RWPE2 (cell line): Measurements from ENCODE around the gene POC1B.
A peak's percentile ranks its signal among the peaks of the same experiment; 100 is the strongest.

Source experiments
- ATAC-seq: fragments of 200-7000 bp; cut with Tn5 transposase; 3 replicates; pipeline ENCODE4 v1.9.1; 2021; ENCODE audit warnings: low read depth
- DNase-seq: peaks from one replicate; pipeline ENCODE4 v3.0.0-alpha.2; 2020; ENCODE audit warnings: low spot score
- H3K27ac ChIP-seq: fragments of 450-650 bp; 2 replicates; pipeline ENCODE4 v1.5.1; 2017; ENCODE audit warnings: mild to moderate bottlenecking; ENCODE audit not compliant: poor library complexity, severe bottlenecking
- H3K27me3 ChIP-seq: fragments of 250-450 bp; sonication (Bioruptor Pico); 2 replicates; pipeline ENCODE4 v1.5.1; 2021; ENCODE audit warnings: mild to moderate bottlenecking, moderate library complexity; ENCODE audit not compliant: insufficient read depth, poor library complexity, severe bottlenecking
- H3K36me3 ChIP-seq: fragments of 250-450 bp; sonication (Bioruptor Pico); 2 replicates; pipeline ENCODE4 v1.5.1; 2020; ENCODE audit warnings: low read depth, mild to moderate bottlenecking, moderate library complexity
- H3K4me1 ChIP-seq: fragments of 250-450 bp; sonication (Bioruptor Pico); 2 replicates; pipeline ENCODE4 v1.5.1; 2021; ENCODE audit warnings: mild to moderate bottlenecking, moderate library complexity; ENCODE audit not compliant: insufficient read depth, poor library complexity, severe bottlenecking
- H3K4me3 ChIP-seq: fragments of 250-450 bp; sonication (Bioruptor Pico); 2 replicates; pipeline ENCODE4 v1.5.1; 2021; ENCODE audit warnings: mild to moderate bottlenecking, moderate library complexity; ENCODE audit not compliant: severe bottlenecking
- H3K9me3 ChIP-seq: fragments of 250-450 bp; sonication (Bioruptor Pico); 2 replicates; pipeline ENCODE4 v1.5.1; 2021; ENCODE audit warnings: mild to moderate bottlenecking, moderate library complexity; ENCODE audit not compliant: severe bottlenecking
- CTCF ChIP-seq: fragments of 450-650 bp; IDR thresholded peaks from one replicate; pipeline ENCODE4 v1.5.1; 2017; ENCODE audit warnings: mild to moderate bottlenecking, moderate library complexity; ENCODE audit not compliant: poor library complexity, severe bottlenecking

The POC1B gene

GRCh38 chr12:89384050-89384758 lies 141.6 kb downstream of the POC1B start:
- TF ChIP-seq CTCF: no peak
- Histone ChIP-seq H3K36me3 (no peaks in the 10 kb centered on the region), H3K4me1 (peaks cover 35% of the 10 kb centered on the region), H3K27ac (peak overlapping the region; percentile 84), H3K9me3 (no peaks in the 10 kb centered on the region), H3K4me3 (no peak overlapping the region), H3K27me3 (no peaks in the 10 kb centered on the region)
- DNase-seq: no peak
- ATAC-seq: peak; percentile 90

- Histone ChIP-seq H3K27ac (peak overlapping the region; percentile 84), H3K36me3 (no peaks in the 10 kb centered on the region), H3K27me3 (no peaks in the 10 kb centered on the region), H3K4me1 (peaks cover 35% of the 10 kb centered on the region), H3K4me3 (no peak overlapping the region), H3K9me3 (no peaks in the 10 kb centered on the region)
- DNase-seq: no peak
- TF ChIP-seq CTCF: no peak
- ATAC-seq: no peak
Measured at GRCh38 chr12:89383235-89384049, 142.4 kb downstream of the POC1B start.

GRCh38 chr12:89382328-89382727 lies 143.5 kb downstream of the POC1B start:
- DNase-seq (no peak), ATAC-seq (no peak)
- Histone ChIP-seq H3K27me3 (no peaks in the 10 kb centered on the region), H3K36me3 (no peaks in the 10 kb centered on the region), H3K4me3 (no peak overlapping the region), H3K9me3 (no peaks in the 10 kb centered on the region), H3K27ac (peak overlapping the region; percentile 84), H3K4me1 (peaks cover 35% of the 10 kb centered on the region)
- TF ChIP-seq CTCF: no peak

GRCh38 chr12:89379839-89380467 lies 145.9 kb downstream of the POC1B start:
- DNase-seq (no peak), ATAC-seq (no peak)
- no peak overlapping the region for H3K4me3 ChIP-seq
- no peak overlapping the region for H3K27ac ChIP-seq
- no peaks in the 10 kb centered on the region for H3K27me3 ChIP-seq
- H3K36me3 ChIP-seq: no peaks in the 10 kb centered on the region
- H3K4me1 ChIP-seq: peaks cover 45% of the 10 kb centered on the region
- no peak for TF ChIP-seq CTCF
- no peaks in the 10 kb centered on the region for H3K9me3 ChIP-seq
